Vagina (tissue), 2 donors: ENCODE results near the gene BPIFB6. TPM values are rescaled to one million over a fixed set of nuclear protein-coding genes. Genes with fewer than 3 reads are reported as not detected.

Experiments used
- DNase-seq, 2 donors: peaks; one replicate each; pipeline ENCODE4 v3.0.0-alpha.2; 2017; ENCODE audit errors: extremely low spot score in 2 of 2
- H3K27ac ChIP-seq: fragments of 200-600 bp; sonication (generic); one replicate; pipeline ENCODE4 v1.5.1; 2019
- H3K27me3 ChIP-seq: fragments of 200-600 bp; sonication (generic); one replicate; pipeline ENCODE4 v1.5.1; 2019
- H3K36me3 ChIP-seq, 2 donors: fragments of 200-600 bp; sonication (generic); one replicate each; pipeline ENCODE4 v1.5.1; 2017 to 2019
- H3K4me1 ChIP-seq: fragments of 200-600 bp; sonication (generic); one replicate; pipeline ENCODE4 v1.5.1; 2019
- H3K4me3 ChIP-seq, 2 donors: fragments of 200-600 bp; sonication (generic); 1 replicate in 1 of 2; 2 replicates in 1 of 2; pipeline ENCODE4 v1.5.1; 2016 to 2019
- H3K9me3 ChIP-seq: fragments of 200-600 bp; sonication (generic); one replicate; pipeline ENCODE4 v1.5.1; 2019
- POLR2A ChIP-seq, 2 donors: fragments of 450-650 bp; IDR thresholded peaks; one replicate each; pipeline ENCODE4 v1.6.1; 2017; ENCODE audit warnings: antibody characterized with exemption in 2 of 2, mild to moderate bottlenecking in 2 of 2, moderate library complexity in 2 of 2
- POLR2AphosphoS5 ChIP-seq, 2 donors: sonication (generic); formaldehyde crosslinking; IDR thresholded peaks; one replicate each; pipeline ENCODE4 v1.9.0; 2017; ENCODE audit warnings: antibody characterized with exemption in 2 of 2, mild to moderate bottlenecking in 2 of 2, low read depth in 1 of 2; ENCODE audit not compliant: insufficient read depth in 1 of 2
- intact Hi-C: fragments of 100-400 bp; cut with DNase I; formaldehyde crosslinking; loops from one replicate; pipeline ENCODE4 v1.15.1; 2023
- total RNA-seq: library from RNA; depleted of rRNA; stranded (reverse); fragments of >200 nt; gene quantifications from one replicate; pipeline ENCODE4 v1.2.3, GENCODE V29; 2016
- TF ChIP-seq, protein P1 (sequence below), 3 experiments: fragments of 450-650 bp in 2 of 3; fragments of 200-600 bp in 1 of 3; sonication (generic) in 1 of 3; IDR thresholded peaks; one replicate each; pipeline ENCODE4 v1.5.1; 2017 to 2019; ENCODE audit warnings: antibody characterized with exemption in 3 of 3, mild to moderate bottlenecking in 2 of 3, moderate library complexity in 2 of 3

Gene BPIFB6
- total RNA-seq, 1 donor from 2014 or later, result not detected

DNA sequence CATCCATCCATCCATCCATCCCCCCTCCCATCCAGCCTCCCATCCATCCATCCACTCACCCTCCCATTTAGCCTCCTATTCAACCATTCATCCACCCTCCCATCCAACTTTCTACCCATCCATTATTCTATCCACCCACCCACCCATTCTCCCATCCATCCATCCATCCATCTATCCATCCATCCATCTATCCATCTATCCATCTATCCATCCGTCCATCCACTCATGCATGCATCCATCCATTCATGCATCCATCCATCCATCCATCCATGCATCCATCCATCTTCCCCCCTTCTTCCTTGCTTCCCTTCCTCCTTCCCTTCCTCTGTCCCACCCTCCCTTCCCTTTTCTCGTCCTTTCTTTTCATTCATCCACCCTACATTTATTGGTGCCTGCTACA lies 43.2 kb downstream of the BPIFB6 start:
- no peak for DNase-seq
- Histone ChIP-seq H3K27ac (no peak overlapping the region), H3K27me3 (no peaks in the 10 kb centered on the region), H3K36me3 (no peaks in the 10 kb centered on the region), H3K9me3 (no peaks in the 10 kb centered on the region), H3K4me1 (no peaks in the 10 kb centered on the region), H3K4me3 (no peak overlapping the region)
- intact Hi-C loops, result no loop called here
- TF ChIP-seq POLR2A (IDR thresholded peaks at IDR 0.05), result no peak

DNA sequence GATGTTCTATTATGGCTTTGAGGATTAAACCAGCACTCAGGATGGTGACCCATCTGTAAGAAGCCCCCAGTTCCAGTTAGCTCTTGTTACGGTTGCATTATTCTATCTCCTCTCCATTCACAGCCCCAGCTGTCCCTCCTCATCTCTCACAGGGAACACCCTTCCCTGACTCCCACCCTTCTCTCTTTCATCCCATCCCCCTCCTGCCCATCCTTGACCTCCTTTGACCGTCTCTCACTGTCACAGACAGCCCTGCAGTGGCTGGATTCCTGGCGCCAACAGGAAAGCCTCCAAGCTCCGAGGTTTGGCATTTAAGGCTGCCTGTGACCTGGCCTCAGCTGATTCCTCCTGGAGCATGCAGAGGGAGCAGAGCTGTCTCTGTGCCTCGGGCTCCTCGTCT lies 43.8 kb downstream of the BPIFB6 start:
- no peak for DNase-seq
- no peaks in the 10 kb centered on the region for H3K36me3 ChIP-seq
- no peak for TF ChIP-seq POLR2AphosphoS5 (IDR thresholded peaks at IDR 0.05; ENCODE audit: insufficient read depth in 1 of 2, low read depth in 1 of 2)
- no peak overlapping the region for H3K27ac ChIP-seq
- no peaks in the 10 kb centered on the region for H3K9me3 ChIP-seq
- H3K4me1 ChIP-seq, result no peaks in the 10 kb centered on the region
- intact Hi-C loops, result no loop called here
- no peaks in the 10 kb centered on the region for H3K27me3 ChIP-seq
- no peak overlapping the region for H3K4me3 ChIP-seq

DNA sequence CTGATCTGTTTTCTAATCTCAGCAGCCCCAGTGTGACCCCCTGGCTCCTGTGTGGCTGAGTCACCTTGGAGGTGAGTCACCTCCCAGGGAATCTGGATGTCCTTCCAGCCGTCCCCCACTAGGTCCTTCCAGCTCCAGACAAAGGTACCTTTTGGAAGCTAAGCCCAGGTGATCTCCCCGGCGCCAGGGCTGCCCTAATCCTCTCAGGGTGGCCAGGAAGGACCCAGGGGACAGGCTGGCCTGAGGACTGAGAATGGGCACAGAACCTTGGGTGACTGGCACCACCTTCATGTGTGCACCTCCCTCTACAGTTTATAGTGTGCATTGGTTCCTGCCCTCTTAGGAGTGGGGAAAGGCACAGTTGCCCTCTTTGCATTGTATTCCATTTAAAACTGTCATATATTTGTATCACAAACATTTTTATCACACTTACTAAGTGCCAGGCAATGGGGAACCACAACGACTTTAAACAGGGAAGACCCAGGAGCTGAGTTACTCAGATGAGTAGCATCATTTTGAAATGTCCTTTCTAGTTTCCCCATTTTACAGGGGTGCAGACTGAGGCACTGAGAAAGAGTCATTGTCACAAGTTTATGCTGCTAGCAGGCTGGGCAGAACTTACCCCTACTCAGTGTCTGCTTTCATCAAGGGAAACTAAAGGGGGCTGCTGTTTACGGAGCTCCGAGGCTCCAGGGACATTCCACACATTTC lies 45.4 kb downstream of the BPIFB6 start:
- H3K27me3 ChIP-seq, result no peaks in the 10 kb centered on the region

DNA sequence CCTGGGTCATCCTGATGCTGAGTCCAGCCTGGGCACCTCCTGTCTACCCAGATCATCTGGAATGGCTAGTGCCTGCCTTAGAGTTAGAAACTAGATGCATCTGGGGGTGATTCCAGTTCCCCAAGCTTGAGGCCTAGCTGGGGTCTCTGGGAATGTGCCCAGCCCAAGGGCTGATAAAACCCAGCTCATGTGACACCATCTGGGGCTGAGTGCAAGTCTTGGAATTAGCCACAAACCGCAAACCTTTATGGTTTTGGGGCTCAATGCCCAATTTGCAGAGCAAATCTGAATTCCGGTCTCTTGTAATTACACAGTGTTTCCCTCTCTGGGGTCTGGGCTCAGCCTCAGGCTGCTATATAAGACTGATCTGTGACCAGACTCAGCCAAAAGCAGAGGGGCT lies 47.8 kb downstream of the BPIFB6 start, which contains the start of gene BPIFB4:
BPIFB4 (plus strand) TSS at position 385 of the 400 bp plus-strand sequence. CDS start 1,884 bp downstream, outside the sequence.
- Histone ChIP-seq H3K27me3 (no peaks in the 10 kb centered on the region), H3K4me1 (no peaks in the 10 kb centered on the region), H3K36me3 (no peaks in the 10 kb centered on the region), H3K4me3 (no peak within 1 kb of the TSS), H3K9me3 (no peaks in the 10 kb centered on the region), H3K27ac (no peak within 1 kb of the TSS)
- no peak for DNase-seq
- TF ChIP-seq POLR2A (IDR thresholded peaks at IDR 0.05), result no peak
- TF ChIP-seq POLR2AphosphoS5 (IDR thresholded peaks at IDR 0.05; ENCODE audit: insufficient read depth in 1 of 2, low read depth in 1 of 2), result no peak
- intact Hi-C loops, result no loop called here

More for the DNA sequence above, 45.4 kb downstream of the BPIFB6 start:
- no peak overlapping the region for H3K4me3 ChIP-seq
- no peaks in the 10 kb centered on the region for H3K36me3 ChIP-seq
- no peaks in the 10 kb centered on the region for H3K4me1 ChIP-seq
- DNase-seq, result no peak
- intact Hi-C loops, result no loop called here
- TF ChIP-seq POLR2A (IDR thresholded peaks at IDR 0.05) (no peak), POLR2AphosphoS5 (IDR thresholded peaks at IDR 0.05; ENCODE audit: insufficient read depth in 1 of 2, low read depth in 1 of 2) (no peak)
- TF ChIP-seq, protein P1, sequence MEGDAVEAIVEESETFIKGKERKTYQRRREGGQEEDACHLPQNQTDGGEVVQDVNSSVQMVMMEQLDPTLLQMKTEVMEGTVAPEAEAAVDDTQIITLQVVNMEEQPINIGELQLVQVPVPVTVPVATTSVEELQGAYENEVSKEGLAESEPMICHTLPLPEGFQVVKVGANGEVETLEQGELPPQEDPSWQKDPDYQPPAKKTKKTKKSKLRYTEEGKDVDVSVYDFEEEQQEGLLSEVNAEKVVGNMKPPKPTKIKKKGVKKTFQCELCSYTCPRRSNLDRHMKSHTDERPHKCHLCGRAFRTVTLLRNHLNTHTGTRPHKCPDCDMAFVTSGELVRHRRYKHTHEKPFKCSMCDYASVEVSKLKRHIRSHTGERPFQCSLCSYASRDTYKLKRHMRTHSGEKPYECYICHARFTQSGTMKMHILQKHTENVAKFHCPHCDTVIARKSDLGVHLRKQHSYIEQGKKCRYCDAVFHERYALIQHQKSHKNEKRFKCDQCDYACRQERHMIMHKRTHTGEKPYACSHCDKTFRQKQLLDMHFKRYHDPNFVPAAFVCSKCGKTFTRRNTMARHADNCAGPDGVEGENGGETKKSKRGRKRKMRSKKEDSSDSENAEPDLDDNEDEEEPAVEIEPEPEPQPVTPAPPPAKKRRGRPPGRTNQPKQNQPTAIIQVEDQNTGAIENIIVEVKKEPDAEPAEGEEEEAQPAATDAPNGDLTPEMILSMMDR (IDR thresholded peaks at IDR 0.05), result no peak
- no peaks in the 10 kb centered on the region for H3K9me3 ChIP-seq
- H3K27ac ChIP-seq, result no peak overlapping the region

DNA sequence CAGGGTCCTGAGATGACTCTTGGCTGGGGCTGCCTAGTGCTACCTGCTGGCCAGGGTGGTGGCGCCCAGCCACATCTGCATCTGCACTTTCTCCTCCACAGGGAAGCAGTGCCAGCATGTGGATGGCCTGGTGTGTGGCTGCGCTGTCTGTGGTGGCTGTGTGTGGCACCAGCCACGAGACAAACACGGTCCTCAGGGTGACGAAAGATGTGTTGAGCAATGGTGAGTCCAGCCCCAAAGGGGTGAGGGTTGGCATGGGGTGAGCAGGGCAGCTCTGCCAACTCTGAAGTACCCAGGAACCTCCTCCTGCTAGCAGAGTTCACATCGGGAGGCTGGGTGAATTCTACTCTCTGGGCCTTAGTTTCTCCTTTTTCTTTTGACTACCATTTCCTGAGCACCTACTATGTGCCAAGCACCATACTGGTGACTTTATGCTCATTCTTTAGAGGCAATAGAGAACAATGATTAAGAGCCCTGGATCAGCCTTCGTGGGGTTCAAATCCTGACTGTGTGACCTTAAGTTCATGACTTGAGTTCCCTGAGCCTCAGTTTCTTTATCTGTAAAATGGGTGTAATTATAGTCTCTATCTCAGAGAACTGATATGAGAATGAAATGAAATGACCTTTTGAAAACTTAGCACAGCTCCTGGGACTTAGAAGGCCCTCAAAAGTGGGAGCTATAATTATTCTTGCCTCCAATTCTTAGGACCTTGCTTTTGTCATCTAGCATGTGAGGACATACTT lies 50.1 kb downstream of the BPIFB6 start:
- intact Hi-C loops, result no loop called here
- Histone ChIP-seq H3K36me3 (no peaks in the 10 kb centered on the region), H3K9me3 (no peaks in the 10 kb centered on the region), H3K27me3 (no peaks in the 10 kb centered on the region), H3K4me1 (no peaks in the 10 kb centered on the region), H3K27ac (no peak overlapping the region), H3K4me3 (no peak overlapping the region)
- DNase-seq, result no peak
- TF ChIP-seq, protein P1 (IDR thresholded peaks at IDR 0.05), result no peak
- TF ChIP-seq POLR2A (IDR thresholded peaks at IDR 0.05), result no peak
- TF ChIP-seq POLR2AphosphoS5 (IDR thresholded peaks at IDR 0.05; ENCODE audit: insufficient read depth in 1 of 2, low read depth in 1 of 2), result no peak

DNA sequence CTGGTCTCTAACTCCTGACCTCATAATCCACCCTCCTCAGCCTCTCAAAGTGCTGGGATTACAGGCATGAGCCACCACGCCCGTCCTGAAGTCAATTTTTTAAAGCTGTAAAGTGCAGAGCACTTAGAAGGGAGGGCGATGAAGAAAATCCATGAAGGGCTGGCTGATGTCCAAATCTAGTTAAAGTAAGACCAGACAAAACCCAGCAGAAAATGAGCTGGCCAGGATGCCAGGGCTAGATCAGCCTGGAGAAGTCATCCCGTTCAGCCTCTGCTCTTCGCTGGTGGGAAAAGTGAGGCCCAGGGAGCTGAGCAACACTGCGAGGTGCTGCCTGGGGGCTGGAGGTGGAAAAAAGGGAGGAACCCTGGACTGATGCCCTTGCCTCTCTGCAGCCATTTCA lies 51.1 kb downstream of the BPIFB6 start:
- TF ChIP-seq, protein P1 (IDR thresholded peaks at IDR 0.05), result no peak
- TF ChIP-seq POLR2AphosphoS5 (IDR thresholded peaks at IDR 0.05; ENCODE audit: insufficient read depth in 1 of 2, low read depth in 1 of 2) (no peak), POLR2A (IDR thresholded peaks at IDR 0.05) (no peak)
- Histone ChIP-seq H3K27me3 (no peaks in the 10 kb centered on the region), H3K4me3 (no peak overlapping the region), H3K9me3 (no peaks in the 10 kb centered on the region), H3K27ac (no peak overlapping the region), H3K36me3 (no peaks in the 10 kb centered on the region), H3K4me1 (no peaks in the 10 kb centered on the region)
- DNase-seq, result no peak
- intact Hi-C loops, result no loop called here
